Gastrocnemius medialis (tissue), 4 donors: Measurements from ENCODE around the gene SIRT5.
A peak's percentile ranks its signal among the peaks of the same experiment; 100 is the strongest.

Experiments used
- CTCF ChIP-seq, 5 experiments: fragments of 450-650 bp in 3 of 5; fragments of 200-600 bp in 2 of 5; sonication (generic) in 2 of 5; IDR thresholded peaks in 4 of 5; conservative IDR thresholded peaks in 1 of 5; 1 replicate in 4 of 5; 2 replicates in 1 of 5; pipeline ENCODE4 v1.5.1; 2016 to 2019; ENCODE audit warnings: antibody characterized with exemption in 5 of 5, mild to moderate bottlenecking in 3 of 5, moderate library complexity in 3 of 5
- POLR2A ChIP-seq, 2 donors: fragments of 450-650 bp; IDR thresholded peaks; one replicate each; pipeline ENCODE4 v1.6.1; 2017; ENCODE audit warnings: antibody characterized with exemption in 2 of 2, mild to moderate bottlenecking in 2 of 2, moderate library complexity in 2 of 2

- TF ChIP-seq CTCF (IDR thresholded peaks at IDR 0.05 in 4 of 5, conservative IDR thresholded peaks at IDR 0.05 in 1 of 5) (peak; percentile 56 to 68 (median 61)), POLR2A (IDR thresholded peaks at IDR 0.05) (no peak)
Measured at GRCh38 chr6:13538084-13538483, 36.3 kb upstream of the SIRT5 start.
